K562 (cell line): ENCODE data around the gene MAML1. TPM values are rescaled to one million over a fixed set of nuclear protein-coding genes. Genes with fewer than 3 reads are reported as not detected.
A peak's percentile ranks its signal among the peaks of the same experiment; 100 is the strongest.

ENCODE experiments used
- EZH2 ChIP-seq: IDR thresholded peaks from 2 replicates; pipeline ENCODE4 v1.6.1; 2012; ENCODE audit warnings: low read depth, mild to moderate bottlenecking, inconsistent platforms, low read length, borderline replicate concordance
- GABPB1 ChIP-seq: sonication (generic); formaldehyde crosslinking; IDR thresholded peaks from 2 replicates; pipeline ENCODE4 v1.8.0; 2022; ENCODE audit warnings: mild to moderate bottlenecking, missing genetic modification reagents
- MEF2D ChIP-seq: conservative IDR thresholded peaks from 2 replicates; pipeline ENCODE4 v1.6.1; 2016; ENCODE audit warnings: low read depth, missing genetic modification characterization, missing compliant biosample characterization
- NCOA1 ChIP-seq: fragments of 450-650 bp; IDR thresholded peaks from 2 replicates; pipeline ENCODE4 v1.6.1; 2016; ENCODE audit warnings: low read depth
- PHF20 ChIP-seq: fragments of 450-650 bp; IDR thresholded peaks from 2 replicates; pipeline ENCODE4 v1.6.1; 2018; ENCODE audit not compliant: partially characterized antibody
- RBBP5 ChIP-seq: fragments of 200-600 bp; sonication (generic); IDR thresholded peaks from 2 replicates; pipeline ENCODE4 v1.6.1; 2012; ENCODE audit warnings: borderline replicate concordance, mild to moderate bottlenecking, low read length, control low read depth, inconsistent platforms; ENCODE audit not compliant: insufficient read depth, poor library complexity, severe bottlenecking
- RBM22 ChIP-seq: fragments of 200-400 bp; formaldehyde crosslinking; IDR thresholded peaks from 2 replicates; pipeline ENCODE4 v1.6.1; 2018; ENCODE audit warnings: low read length, low read depth; ENCODE audit not compliant: poor library complexity, severe bottlenecking
- RBM34 ChIP-seq: fragments of 200-400 bp; formaldehyde crosslinking; IDR thresholded peaks from 2 replicates; pipeline ENCODE4 v1.6.1; 2018; ENCODE audit warnings: low read length, borderline replicate concordance; ENCODE audit not compliant: insufficient read depth
- SIN3A ChIP-seq, 2 experiments: fragments of 150-350 bp in 1 of 2; IDR thresholded peaks; 2 replicates each; pipeline ENCODE4 v1.6.1; 2011 to 2016; ENCODE audit warnings: borderline replicate concordance in 2 of 2, low read depth in 2 of 2, low read length in 2 of 2, mild to moderate bottlenecking in 2 of 2, moderate library complexity in 2 of 2; ENCODE audit not compliant: control insufficient read depth in 1 of 2
- ZNF780A ChIP-seq: fragments of 250-450 bp; sonication (Bioruptor Pico); IDR thresholded peaks from 2 replicates; pipeline ENCODE4 v1.5.0; 2021; ENCODE audit warnings: mild to moderate bottlenecking
- polyA plus RNA-seq, 8 experiments: library from polyadenylated mRNA; depleted of rRNA in 4 of 8; stranded (reverse) in 5 of 8; unstranded in 3 of 8; fragments of >200 nt; fragmentation: Nextera tagmentation in 2 of 8; fragmentation: Illumina TruSeq in 1 of 8; extraction: Ambion mirVana in 2 of 8; extraction: Trizol in 1 of 8; gene quantifications; 2 replicates each; pipeline versions ENCODE4 v1.2.1 to v1.2.3, GENCODE V29; 2011 to 2014; ENCODE audit warnings: inconsistent platforms in 1 of 8, missing spikeins in 1 of 8
- total RNA-seq, 7 experiments: library from RNA; depleted of rRNA in 6 of 7; stranded (reverse); fragments of >200 nt in 6 of 7; fragmentation: Illumina TruSeq in 2 of 7; extraction: Trizol in 2 of 7; gene quantifications; 2 replicates each; pipeline versions ENCODE4 v1.2.1 to v1.2.3, GENCODE V29; 2011 to 2021; ENCODE audit warnings: low replicate concordance in 1 of 7
- TF ChIP-seq, protein P1 (sequence below): fragments of 450-650 bp; IDR thresholded peaks from 2 replicates; pipeline ENCODE4 v1.7.1; 2018; ENCODE audit warnings: mild to moderate bottlenecking, low read depth; ENCODE audit not compliant: partially characterized antibody
- TF ChIP-seq, protein P2 (sequence below): sonication (generic); formaldehyde crosslinking; IDR thresholded peaks from 2 replicates; pipeline ENCODE4 v1.9.0; 2022; ENCODE audit warnings: mild to moderate bottlenecking, missing genetic modification reagents

The MAML1 gene
- total and polyA plus RNA-seq, 9 of the 15 experiments (the other 6 are each of a cell fraction or from before 2014, with no cell fraction given) = 0.32 to 18.4 (median 7.0) TPM

DNA sequence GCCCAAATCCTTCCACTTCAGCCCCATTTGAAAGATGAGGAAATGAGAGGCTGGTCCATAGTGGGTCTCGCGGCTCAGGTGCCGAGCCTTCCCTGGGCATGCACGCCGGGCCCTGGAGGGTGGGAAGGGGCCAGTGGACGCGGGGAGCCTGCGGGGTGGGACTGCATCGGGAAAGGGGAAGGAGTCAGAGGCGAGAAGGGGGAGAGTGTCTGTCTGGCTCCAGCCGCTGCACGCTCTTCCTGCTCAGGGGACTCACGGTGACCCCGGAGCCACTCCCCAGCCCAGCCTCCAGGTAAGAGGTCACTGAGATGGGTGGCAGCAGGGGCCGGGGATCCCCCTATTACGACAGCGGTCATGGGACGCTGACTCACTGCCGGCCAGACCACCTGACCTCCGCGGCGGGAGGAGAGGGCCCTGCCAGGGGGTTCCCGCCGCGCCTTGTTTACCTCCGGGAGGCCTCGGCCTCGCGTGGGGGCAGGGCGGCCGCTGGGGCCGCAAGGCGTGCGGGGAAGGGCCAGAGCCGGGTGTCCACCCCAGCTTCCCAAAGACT lies 86.2 kb downstream of the MAML1 start (continued):
- TF ChIP-seq SIN3A (IDR thresholded peaks at IDR 0.05; ENCODE audit: borderline replicate concordance in 2 of 2, control insufficient read depth in 1 of 2, low read depth in 2 of 2, low read length in 2 of 2) (peak; percentile 68 to 79; a peak in 1 of 4 replicates), ZNF780A (CRISPR knock-in tag) (no peak), EZH2 (no peak), RBM34 (no peak), PHF20 (no peak), NCOA1 (peak; percentile 70), RBBP5 (peak; percentile 3), MEF2D (peak; percentile 61; the same call in 1 of the 2 replicates), RBM22 (peak; percentile 73), GABPB1 (CRISPR knock-in tag) (peak; percentile 55)
- TF ChIP-seq, protein P1, sequence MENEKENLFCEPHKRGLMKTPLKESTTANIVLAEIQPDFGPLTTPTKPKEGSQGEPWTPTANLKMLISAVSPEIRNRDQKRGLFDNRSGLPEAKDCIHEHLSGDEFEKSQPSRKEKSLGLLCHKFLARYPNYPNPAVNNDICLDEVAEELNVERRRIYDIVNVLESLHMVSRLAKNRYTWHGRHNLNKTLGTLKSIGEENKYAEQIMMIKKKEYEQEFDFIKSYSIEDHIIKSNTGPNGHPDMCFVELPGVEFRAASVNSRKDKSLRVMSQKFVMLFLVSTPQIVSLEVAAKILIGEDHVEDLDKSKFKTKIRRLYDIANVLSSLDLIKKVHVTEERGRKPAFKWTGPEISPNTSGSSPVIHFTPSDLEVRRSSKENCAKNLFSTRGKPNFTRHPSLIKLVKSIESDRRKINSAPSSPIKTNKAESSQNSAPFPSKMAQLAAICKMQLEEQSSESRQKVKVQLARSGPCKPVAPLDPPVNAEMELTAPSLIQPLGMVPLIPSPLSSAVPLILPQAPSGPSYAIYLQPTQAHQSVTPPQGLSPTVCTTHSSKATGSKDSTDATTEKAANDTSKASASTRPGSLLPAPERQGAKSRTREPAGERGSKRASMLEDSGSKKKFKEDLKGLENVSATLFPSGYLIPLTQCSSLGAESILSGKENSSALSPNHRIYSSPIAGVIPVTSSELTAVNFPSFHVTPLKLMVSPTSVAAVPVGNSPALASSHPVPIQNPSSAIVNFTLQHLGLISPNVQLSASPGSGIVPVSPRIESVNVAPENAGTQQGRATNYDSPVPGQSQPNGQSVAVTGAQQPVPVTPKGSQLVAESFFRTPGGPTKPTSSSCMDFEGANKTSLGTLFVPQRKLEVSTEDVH = peak; percentile 38
- TF ChIP-seq, protein P2, sequence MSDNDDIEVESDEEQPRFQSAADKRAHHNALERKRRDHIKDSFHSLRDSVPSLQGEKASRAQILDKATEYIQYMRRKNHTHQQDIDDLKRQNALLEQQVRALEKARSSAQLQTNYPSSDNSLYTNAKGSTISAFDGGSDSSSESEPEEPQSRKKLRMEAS (CRISPR knock-in tag) = 0 out of 2 replicates have a peak, but pooled peaks have one; percentile 13
